NB4 (cell line): ENCODE results near the gene ASMT.

ENCODE experiments used
- CTCF ChIP-seq: IDR thresholded peaks from one replicate; pipeline ENCODE4 v1.5.1; 2012; ENCODE audit warnings: low read depth, low read length
- MAX ChIP-seq: IDR thresholded peaks from 2 replicates; pipeline ENCODE4 v1.6.1; 2011; ENCODE audit warnings: low read depth, low read length
- MYC ChIP-seq: IDR thresholded peaks from 2 replicates; pipeline ENCODE4 v1.6.1; 2011; ENCODE audit warnings: low read depth, low read length
- POLR2A ChIP-seq: IDR thresholded peaks from 2 replicates; pipeline ENCODE4 v1.6.1; 2011; ENCODE audit warnings: mild to moderate bottlenecking; ENCODE audit not compliant: insufficient read length; ENCODE audit errors: extremely low read depth

- no peak for TF ChIP-seq CTCF
- no peak for TF ChIP-seq POLR2A
- no peak for TF ChIP-seq MAX
- TF ChIP-seq MYC, result no peak
Observed at GRCh38 chrX:1649621-1650020, 34.8 kb downstream of the ASMT start.
